ENCODE data around the gene MCRIP1.

Gene MCRIP1

DNA sequence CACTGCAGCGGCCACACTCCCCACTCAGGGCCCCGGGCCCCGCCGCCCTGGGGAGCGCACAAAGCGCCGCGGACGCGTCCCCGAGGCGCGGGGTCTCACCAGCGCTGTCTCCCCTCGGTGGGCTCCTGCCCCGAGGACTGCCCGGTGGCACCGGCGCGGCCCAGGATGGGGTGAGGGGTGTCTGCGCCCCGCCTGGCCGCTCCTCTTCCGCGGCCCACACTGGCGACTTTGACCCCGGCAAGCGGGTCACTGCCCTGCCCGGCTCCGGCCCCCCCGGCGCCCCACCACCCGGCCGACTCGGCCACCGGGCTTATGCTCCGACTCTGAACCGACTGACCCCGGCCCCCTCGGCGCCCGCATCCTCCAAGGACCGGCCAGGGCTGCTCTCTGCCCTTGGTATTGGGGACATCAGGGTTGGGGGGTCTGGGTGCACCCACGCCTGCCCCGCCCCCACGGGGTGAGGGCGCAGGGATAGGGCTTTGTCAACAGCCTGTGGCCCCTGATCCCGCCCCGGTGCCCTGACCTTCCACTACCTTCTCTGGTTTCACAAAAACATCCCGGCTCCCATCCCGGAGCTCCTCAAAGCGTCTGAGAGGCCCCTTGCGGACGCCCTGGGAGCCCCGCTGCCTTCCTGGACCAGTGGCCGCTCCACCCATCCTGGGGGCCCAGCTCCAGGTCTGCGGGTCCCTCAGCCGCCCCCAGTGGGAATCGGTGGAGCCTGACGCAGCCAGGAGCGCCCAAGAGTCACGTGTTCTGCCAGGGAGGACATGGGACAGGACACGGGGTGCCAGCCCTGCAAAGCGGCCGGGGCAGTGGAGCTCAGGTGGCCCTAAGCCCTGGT, 28.3 kb downstream of the MCRIP1 start:
- Histone ChIP-seq H3K36me3 (replicated peaks in 1 of 2; ENCODE audit: control insufficient read depth in 2 of 2, insufficient read depth in 2 of 2, low read length in 2 of 2) (no peaks in the 10 kb centered on the region), H4K91ac (ENCODE audit: low read depth, low read length, poor library complexity) (no peak overlapping the region), H3K14ac (ENCODE audit: low read length) (peak overlapping the region; percentile 71), H3K79me1 (ENCODE audit: low read depth, low read length) (peaks cover 7% of the 10 kb centered on the region), H2AK5ac (ENCODE audit: low read depth, low read length) (peak overlapping the region; percentile 28), H3K23ac (ENCODE audit: low read depth, low read length, poor library complexity) (peak overlapping the region; percentile 80), H3K4me1 (ENCODE audit: control insufficient read depth in 2 of 2, insufficient read depth in 1 of 2, low read depth in 1 of 2, low read length in 2 of 2) (peaks cover 2 to 7% of the 10 kb centered on the region in 2 donors), H2AFZ (ENCODE audit: low read length) (peak overlapping the region; percentile 84), H2BK12ac (ENCODE audit: low read length) (peak overlapping the region; percentile 73), H3K9ac (ENCODE audit: low read depth, low read length, poor library complexity) (peak overlapping the region; percentile 21), H2BK120ac (ENCODE audit: low read depth, low read length) (peak overlapping the region; percentile 87), H3K27ac (replicated peaks; ENCODE audit: low read length) (no peak overlapping the region), H4K8ac (ENCODE audit: low read depth, low read length) (peak overlapping the region; percentile 43), H3K18ac (ENCODE audit: low read length) (peak overlapping the region; percentile 85), H3K9me3 (replicated peaks in 1 of 2; ENCODE audit: control insufficient read depth in 2 of 2, insufficient read depth in 1 of 2, low read depth in 1 of 2, low read length in 2 of 2) (peaks cover 4 to 14% of the 10 kb centered on the region in 2 donors), H3K4ac (ENCODE audit: low read length) (no peak overlapping the region), H2BK5ac (ENCODE audit: low read length) (no peak overlapping the region), H2BK15ac (ENCODE audit: low read length) (peak overlapping the region; percentile 49), H3K4me2 (ENCODE audit: insufficient read depth, low read length, poor library complexity, severe bottlenecking) (peak overlapping the region; percentile 71), H3K4me3 (ENCODE audit: low read length in 2 of 2) (no peak overlapping the region), H3K27me3 (ENCODE audit: control insufficient read depth in 3 of 3, insufficient read depth in 3 of 3, low read depth in 1 of 3, low read length in 3 of 3) (peaks cover 20 to 87% (median 72%) of the 10 kb centered on the region in 3 experiments)
- DNase-seq (ENCODE audit: low spot score) = no peak
- WGBS, 2 donors (ENCODE audit: extremely low coverage in 2 of 2, insufficient read length in 2 of 2, insufficient replicate concordance in 1 of 2) = no CpG with 5 or more reads among the region's 65 CpGs

DNA sequence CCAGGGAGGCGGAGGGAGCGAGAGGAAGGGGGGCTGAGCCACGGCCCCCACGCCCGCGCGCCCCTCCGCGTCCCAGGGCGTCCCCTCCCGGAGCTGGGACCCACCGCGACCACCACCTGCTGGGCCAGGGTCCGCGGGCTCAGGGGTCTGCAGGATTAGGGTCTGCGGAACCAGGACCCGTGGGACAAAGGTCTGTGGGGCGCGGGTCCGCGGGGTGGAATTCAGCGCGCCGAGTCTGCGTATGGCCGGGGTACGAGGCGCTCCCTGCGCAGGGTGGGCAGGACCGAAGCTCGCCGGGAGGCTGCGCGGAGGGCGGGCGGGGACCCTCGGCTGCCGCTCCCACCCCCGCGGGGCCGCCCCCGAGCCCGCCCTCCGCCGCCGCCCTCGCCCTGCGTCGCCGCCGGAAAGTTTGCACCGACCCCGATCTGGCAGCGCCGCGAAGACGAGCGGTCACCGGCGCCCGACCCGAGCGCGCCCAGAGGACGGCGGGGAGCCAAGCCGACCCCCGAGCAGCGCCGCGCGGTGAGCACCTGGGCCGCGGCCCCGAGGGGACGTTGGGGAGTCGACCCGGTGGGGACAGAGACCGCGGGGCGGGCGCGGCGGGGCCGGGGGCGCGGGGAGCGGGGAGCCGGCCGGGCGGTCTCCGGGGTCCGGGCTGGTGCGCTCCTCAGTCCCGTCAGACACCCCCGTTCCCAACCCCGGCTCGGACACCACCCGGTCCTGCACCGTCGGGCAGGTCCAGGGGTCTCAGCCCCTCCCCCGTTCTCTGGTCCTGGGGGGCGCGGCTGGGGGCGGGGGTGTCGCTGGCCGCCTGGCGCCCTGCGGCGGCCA, 29.1 kb downstream of the MCRIP1 start, which contains the start of gene GCGR:
GCGR (plus strand) TSS at position 423 of the 831 bp plus-strand sequence. CDS start 4,869 bp downstream, outside the sequence.
- H2BK12ac ChIP-seq (ENCODE audit: low read length) = peak within 1 kb of the TSS; percentile 58
- peak within 1 kb of the TSS; percentile 96 for H2AK5ac ChIP-seq (ENCODE audit: low read depth, low read length)
- no peaks in the 10 kb centered on the region for H3K36me3 ChIP-seq (replicated peaks in 1 of 2; ENCODE audit: control insufficient read depth in 2 of 2, insufficient read depth in 2 of 2, low read length in 2 of 2)
- H2BK15ac ChIP-seq (ENCODE audit: low read length) = peak within 1 kb of the TSS; percentile 58
- peak within 1 kb of the TSS; percentile 93 for H3K18ac ChIP-seq (ENCODE audit: low read length)
- H4K8ac ChIP-seq (ENCODE audit: low read depth, low read length) = peak within 1 kb of the TSS; percentile 43
- H3K23ac ChIP-seq (ENCODE audit: low read depth, low read length, poor library complexity) = peak within 1 kb of the TSS; percentile 80
- no peak for DNase-seq (ENCODE audit: low spot score)
- H3K4me3 ChIP-seq (ENCODE audit: low read length in 2 of 2) = peak within 1 kb of the TSS in 1 of 2 donors; percentile 65
- H3K27ac ChIP-seq (replicated peaks; ENCODE audit: low read length) = no peak within 1 kb of the TSS
- H3K14ac ChIP-seq (ENCODE audit: low read length) = peak within 1 kb of the TSS; percentile 71
- peak within 1 kb of the TSS; percentile 84 for H2AFZ ChIP-seq (ENCODE audit: low read length)
- peaks cover 4 to 14% of the 10 kb centered on the region in 2 donors for H3K9me3 ChIP-seq (replicated peaks in 1 of 2; ENCODE audit: control insufficient read depth in 2 of 2, insufficient read depth in 1 of 2, low read depth in 1 of 2, low read length in 2 of 2)
- H4K91ac ChIP-seq (ENCODE audit: low read depth, low read length, poor library complexity) = no peak within 1 kb of the TSS
- H3K9ac ChIP-seq (ENCODE audit: low read depth, low read length, poor library complexity) = peak within 1 kb of the TSS; percentile 21
- peaks cover 20 to 78% (median 69%) of the 10 kb centered on the region in 3 experiments for H3K27me3 ChIP-seq (ENCODE audit: control insufficient read depth in 3 of 3, insufficient read depth in 3 of 3, low read depth in 1 of 3, low read length in 3 of 3)
- WGBS, 2 donors (ENCODE audit: extremely low coverage in 2 of 2, insufficient read length in 2 of 2, insufficient replicate concordance in 1 of 2) = no CpG with 5 or more reads among the region's 110 CpGs
- no peak within 1 kb of the TSS for H2BK120ac ChIP-seq (ENCODE audit: low read depth, low read length)
- no peak within 1 kb of the TSS for H3K4ac ChIP-seq (ENCODE audit: low read length)
- H3K79me1 ChIP-seq (ENCODE audit: low read depth, low read length) = peaks cover 3% of the 10 kb centered on the region
- peak within 1 kb of the TSS; percentile 53 for H2BK5ac ChIP-seq (ENCODE audit: low read length)
- peak within 1 kb of the TSS; percentile 71 for H3K4me2 ChIP-seq (ENCODE audit: insufficient read depth, low read length, poor library complexity, severe bottlenecking)
- peaks cover 2 to 7% of the 10 kb centered on the region in 2 donors for H3K4me1 ChIP-seq (ENCODE audit: control insufficient read depth in 2 of 2, insufficient read depth in 1 of 2, low read depth in 1 of 2, low read length in 2 of 2)

DNA sequence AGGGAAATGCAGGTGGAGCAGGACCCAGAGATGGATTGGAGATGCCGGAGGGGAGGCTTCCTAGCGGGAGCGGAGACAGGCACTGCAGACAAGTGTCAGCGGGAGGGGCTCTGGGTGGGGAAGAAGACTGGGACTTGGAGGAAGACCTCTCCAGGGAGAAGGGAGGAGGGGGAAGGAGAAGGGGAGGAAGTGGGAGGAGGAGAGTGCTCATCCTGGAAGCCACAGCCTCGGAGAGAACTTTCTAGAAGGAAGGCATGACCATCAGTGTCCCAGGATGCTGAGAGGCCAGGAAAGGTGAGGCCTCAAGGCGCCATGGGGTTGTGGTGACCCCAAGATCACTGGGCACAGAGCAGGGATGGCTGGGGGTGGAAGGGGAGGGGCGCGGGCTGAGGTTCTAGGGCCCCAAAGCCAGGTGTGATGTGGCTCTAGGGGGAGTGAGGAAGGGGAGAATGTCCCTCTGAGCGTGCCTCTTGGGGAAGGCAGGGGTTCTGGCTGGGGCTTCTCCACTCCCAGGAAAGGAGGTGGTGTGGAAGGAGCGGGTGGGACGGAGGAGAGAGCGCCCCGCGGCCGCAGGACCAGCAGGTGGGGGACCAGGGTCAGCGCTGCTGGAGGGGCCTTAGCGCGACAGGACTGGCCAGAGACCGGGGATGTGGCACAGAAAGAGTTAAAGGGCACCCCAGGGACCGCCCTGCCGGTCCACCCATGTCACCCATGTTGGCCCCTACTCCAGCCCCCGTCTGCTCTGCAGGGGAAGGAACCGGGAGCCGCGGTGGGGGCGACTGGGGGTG, 30.0 kb downstream of the MCRIP1 start:
- peak overlapping the region; percentile 58 for H2BK15ac ChIP-seq (ENCODE audit: low read length)
- no peak overlapping the region for H3K4me3 ChIP-seq (ENCODE audit: low read length in 2 of 2)

More for the DNA sequence above, 30.0 kb downstream of the MCRIP1 start:
- Histone ChIP-seq H3K9me3 (replicated peaks in 1 of 2; ENCODE audit: control insufficient read depth in 2 of 2, insufficient read depth in 1 of 2, low read depth in 1 of 2, low read length in 2 of 2) (peaks cover 4 to 14% of the 10 kb centered on the region in 2 donors), H3K27ac (replicated peaks; ENCODE audit: low read length) (no peak overlapping the region), H3K79me1 (ENCODE audit: low read depth, low read length) (peaks cover 2% of the 10 kb centered on the region), H3K36me3 (replicated peaks in 1 of 2; ENCODE audit: control insufficient read depth in 2 of 2, insufficient read depth in 2 of 2, low read length in 2 of 2) (no peaks in the 10 kb centered on the region), H3K23ac (ENCODE audit: low read depth, low read length, poor library complexity) (peak overlapping the region; percentile 73), H2BK120ac (ENCODE audit: low read depth, low read length) (no peak overlapping the region), H2AK5ac (ENCODE audit: low read depth, low read length) (peak overlapping the region; percentile 96), H2AFZ (ENCODE audit: low read length) (peak overlapping the region; percentile 84), H3K9ac (ENCODE audit: low read depth, low read length, poor library complexity) (no peak overlapping the region), H3K18ac (ENCODE audit: low read length) (peak overlapping the region; percentile 93), H4K91ac (ENCODE audit: low read depth, low read length, poor library complexity) (no peak overlapping the region), H3K4me1 (ENCODE audit: control insufficient read depth in 2 of 2, insufficient read depth in 1 of 2, low read depth in 1 of 2, low read length in 2 of 2) (peaks cover 2 to 7% of the 10 kb centered on the region in 2 donors), H4K8ac (ENCODE audit: low read depth, low read length) (no peak overlapping the region), H3K4ac (ENCODE audit: low read length) (no peak overlapping the region), H2BK12ac (ENCODE audit: low read length) (peak overlapping the region; percentile 58), H3K14ac (ENCODE audit: low read length) (peak overlapping the region; percentile 21), H3K4me2 (ENCODE audit: insufficient read depth, low read length, poor library complexity, severe bottlenecking) (no peak overlapping the region), H2BK5ac (ENCODE audit: low read length) (peak overlapping the region; percentile 53), H3K27me3 (ENCODE audit: control insufficient read depth in 3 of 3, insufficient read depth in 3 of 3, low read depth in 1 of 3, low read length in 3 of 3) (peaks cover 20 to 71% (median 67%) of the 10 kb centered on the region in 3 experiments)
- DNase-seq (ENCODE audit: low spot score) = no peak
- no CpG with 5 or more reads among the region's 26 CpGs for WGBS, 2 donors (ENCODE audit: extremely low coverage in 2 of 2, insufficient read length in 2 of 2, insufficient replicate concordance in 1 of 2)

All from neuronal stem cell (in vitro differentiated cells).